Measurements from ENCODE around the gene PPP6R3.

GRCh38 chr11:68468217-68468828 lies 7.8 kb downstream of the PPP6R3 start:
- TF ChIP-seq CTCF (IDR thresholded peaks at IDR 0.05; ENCODE audit: poor library complexity, severe bottlenecking) (no peak), REST (IDR thresholded peaks at IDR 0.05; ENCODE audit: borderline replicate concordance) (no peak), TAF1 (IDR thresholded peaks at IDR 0.05; ENCODE audit: low read depth) (no peak), EZH2 (IDR thresholded peaks at IDR 0.05; ENCODE audit: borderline replicate concordance, insufficient read depth, low read length, poor library complexity, severe bottlenecking) (no peak), EP300 (conservative IDR thresholded peaks at IDR 0.05; ENCODE audit: poor library complexity, severe bottlenecking) (no peak), RAD21 (conservative IDR thresholded peaks at IDR 0.05) (no peak), POLR2AphosphoS5 (IDR thresholded peaks at IDR 0.05) (no peak)

Data from neural cell (in vitro differentiated cells).